ENCODE data around the gene RAB39A. TPM values are rescaled to one million over a fixed set of nuclear protein-coding genes. Genes with fewer than 3 reads are reported as not detected.
A peak's percentile ranks its signal among the peaks of the same experiment; 100 is the strongest.

Gene RAB39A
- total and polyA plus RNA-seq, 10 of the 15 experiments (the other 5 are each of a cell fraction or from before 2014, with no cell fraction given), result 0.10 to 9.2 (median 4.9) TPM

DNA sequence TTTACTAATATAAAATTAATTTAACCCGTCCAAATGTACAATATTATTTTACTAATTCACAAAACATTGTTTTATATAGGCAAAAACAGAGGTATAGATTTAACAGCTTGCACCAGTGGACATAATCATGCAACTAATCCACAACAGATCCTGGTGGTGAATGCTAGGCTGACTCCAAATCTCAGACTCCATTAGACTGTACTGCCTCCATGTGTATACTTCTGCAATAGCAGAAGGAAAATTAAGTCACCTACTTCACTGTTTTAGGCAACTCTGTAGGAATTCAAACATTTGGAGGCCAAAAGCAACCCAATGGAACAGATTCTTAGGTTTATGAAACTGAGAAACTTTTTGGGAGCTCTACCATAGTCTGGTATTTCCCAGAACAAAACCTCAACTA lies 30.0 kb upstream of the RAB39A start:
- ChIA-PET SMC1A (ENCODE audit: uncharacterized antibody, unreplicated experiment) (interaction anchor here (0.6 to 1.9 kb wide), 15 partner anchors 8 to 328 kb away, joined by 3 to 10 read pairs (median 4); no protein-coding TSS in a partner anchor), RAD21 (ENCODE audit: unreplicated experiment) (interaction anchor here (1.1 to 2.0 kb wide), 3 partner anchors 34 to 335 kb away, joined by 3 to 13 read pairs (median 3); no protein-coding TSS in a partner anchor), CTCF (interaction anchor here (0.6 to 3.5 kb wide), 14 partner anchors 22 to 335 kb away, joined by 3 to 56 read pairs (median 4); no protein-coding TSS in a partner anchor), POLR2A (interaction anchor here (0.7 kb wide), 1 partner anchor 101 kb away, joined by 4 read pairs; no protein-coding TSS in a partner anchor)
- in situ Hi-C loops (cut with MboI) (loop anchor here (5.0 to 10.0 kb wide), 2 partner anchors 156 to 323 kb away; no protein-coding TSS in a partner anchor), intact Hi-C loops (cut with micrococcal nuclease; ENCODE audit: unreplicated experiment) (loop anchor here (1.0 to 10.0 kb wide), 3 partner anchors 101 to 333 kb away; partner anchors contain the start of gene ALKBH8)
- Histone ChIP-seq H3K9me3 (replicated peaks; ENCODE audit: control insufficient read depth, insufficient read depth, low read length) (no peaks in the 10 kb centered on the region), H3K36me3 (ENCODE audit: control insufficient read depth in 2 of 2, insufficient read depth in 2 of 2, low read length in 1 of 2) (no peaks in the 10 kb centered on the region), H3K9ac (ENCODE audit: control insufficient read depth, insufficient read depth, low read length) (no peak overlapping the region), H3K4me3 (no peak overlapping the region), H2AFZ (ENCODE audit: control insufficient read depth, low read depth, low read length) (no peak overlapping the region), H4K20me1 (ENCODE audit: control insufficient read depth, insufficient read depth) (no peaks in the 10 kb centered on the region), H3K27me3 (replicated peaks in 1 of 2; ENCODE audit: control insufficient read depth in 2 of 2, insufficient read depth in 2 of 2, low read length in 1 of 2) (no peaks in the 10 kb centered on the region), H3K79me2 (ENCODE audit: control insufficient read depth, insufficient read depth, low read length) (no peaks in the 10 kb centered on the region), H3K4me2 (ENCODE audit: control insufficient read depth, insufficient read depth) (no peak overlapping the region), H3K27ac (ENCODE audit: control insufficient read depth, insufficient read depth) (no peak overlapping the region), H3K4me1 (ENCODE audit: control insufficient read depth, insufficient read depth, low read length) (no peaks in the 10 kb centered on the region; the same call in 1 of the 2 replicates)
- no peak for FAIRE-seq
- peak; percentile 93 for ATAC-seq
- TF ChIP-seq SMC3 (IDR thresholded peaks at IDR 0.05; ENCODE audit: borderline replicate concordance, low read length), result peak; percentile 90; the same call in 1 of the 2 replicates
- TF ChIP-seq RAD21 (IDR thresholded peaks at IDR 0.05; ENCODE audit: insufficient read depth, low read depth, low read length), result peak; percentile 92
- no peak for TF ChIP-seq RFX5 (IDR thresholded peaks at IDR 0.05; ENCODE audit: low read depth, low read length)
- TF ChIP-seq, protein P1, sequence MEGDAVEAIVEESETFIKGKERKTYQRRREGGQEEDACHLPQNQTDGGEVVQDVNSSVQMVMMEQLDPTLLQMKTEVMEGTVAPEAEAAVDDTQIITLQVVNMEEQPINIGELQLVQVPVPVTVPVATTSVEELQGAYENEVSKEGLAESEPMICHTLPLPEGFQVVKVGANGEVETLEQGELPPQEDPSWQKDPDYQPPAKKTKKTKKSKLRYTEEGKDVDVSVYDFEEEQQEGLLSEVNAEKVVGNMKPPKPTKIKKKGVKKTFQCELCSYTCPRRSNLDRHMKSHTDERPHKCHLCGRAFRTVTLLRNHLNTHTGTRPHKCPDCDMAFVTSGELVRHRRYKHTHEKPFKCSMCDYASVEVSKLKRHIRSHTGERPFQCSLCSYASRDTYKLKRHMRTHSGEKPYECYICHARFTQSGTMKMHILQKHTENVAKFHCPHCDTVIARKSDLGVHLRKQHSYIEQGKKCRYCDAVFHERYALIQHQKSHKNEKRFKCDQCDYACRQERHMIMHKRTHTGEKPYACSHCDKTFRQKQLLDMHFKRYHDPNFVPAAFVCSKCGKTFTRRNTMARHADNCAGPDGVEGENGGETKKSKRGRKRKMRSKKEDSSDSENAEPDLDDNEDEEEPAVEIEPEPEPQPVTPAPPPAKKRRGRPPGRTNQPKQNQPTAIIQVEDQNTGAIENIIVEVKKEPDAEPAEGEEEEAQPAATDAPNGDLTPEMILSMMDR (IDR thresholded peaks at IDR 0.05 in 2 of 3, conservative IDR thresholded peaks at IDR 0.05 in 1 of 3; ENCODE audit: control insufficient read depth in 2 of 3, extremely low read depth in 1 of 3, insufficient read depth in 1 of 3, low read depth in 3 of 3, low read length in 3 of 3), result peak; percentile 63 to 82 (median 67); a peak in 5 of 6 replicates
- WGBS (ENCODE audit: insufficient coverage, insufficient replicate concordance, low lambda C conversion rate, missing lambda C conversion rate), result 0% methylated on average over 1 of the region's 1 CpG
- BruUV-seq (replicated peaks), result no TSS peak
- peak; percentile 24 for DNase-seq (ENCODE audit: low read depth, low spot score)
